Fibroblast of lung (primary cell): ENCODE results near the gene INTS1. TPM values are rescaled to one million over a fixed set of nuclear protein-coding genes. Genes with fewer than 3 reads are reported as not detected.

Source experiments
- DNase-seq, 2 donors: peaks; one replicate each; pipeline versions ENCODE4 v3.0.0 to v3.0.0-alpha.2; 2010; ENCODE audit warnings: low read depth in 2 of 2
- H2AFZ ChIP-seq: 2 replicates; pipeline ENCODE4 v1.5.1; 2012; ENCODE audit warnings: low read length, control low read depth, inconsistent platforms
- H3K27ac ChIP-seq: 2 replicates; pipeline ENCODE4 v1.5.1; 2011; ENCODE audit warnings: low read length, control low read depth; ENCODE audit not compliant: insufficient read depth
- H3K27me3 ChIP-seq: 2 replicates; pipeline ENCODE4 v1.5.1; 2011; ENCODE audit warnings: mild to moderate bottlenecking, low read length; ENCODE audit not compliant: control insufficient read depth, insufficient read depth
- H3K36me3 ChIP-seq: 2 replicates; pipeline ENCODE4 v1.5.1; 2011; ENCODE audit warnings: low read length; ENCODE audit not compliant: control insufficient read depth, insufficient read depth
- H3K4me1 ChIP-seq: 2 replicates; pipeline ENCODE4 v1.5.1; 2011; ENCODE audit warnings: low read length; ENCODE audit not compliant: control insufficient read depth, insufficient read depth; ENCODE audit errors: extremely low read depth
- H3K4me2 ChIP-seq: 2 replicates; pipeline ENCODE4 v1.5.1; 2011; ENCODE audit warnings: low read length, control low read depth; ENCODE audit not compliant: insufficient read depth; ENCODE audit errors: extremely low read depth
- H3K4me3 ChIP-seq, 4 experiments: fragments of 200-600 bp in 1 of 4; sonication (generic) in 1 of 4; replicated peaks in 1 of 4; 2 replicates each; pipeline ENCODE4 v1.5.1; 2011 to 2016; ENCODE audit warnings: low read length in 4 of 4, low read depth in 3 of 4, mild to moderate bottlenecking in 3 of 4, control low read depth in 2 of 4, inconsistent platforms in 1 of 4, mixed read lengths in 1 of 4; ENCODE audit not compliant: insufficient read depth in 1 of 4; ENCODE audit errors: control extremely low read depth in 1 of 4
- H3K79me2 ChIP-seq: 2 replicates; pipeline ENCODE4 v1.5.1; 2012; ENCODE audit warnings: mild to moderate bottlenecking, low read length, inconsistent platforms; ENCODE audit not compliant: control insufficient read depth, insufficient read depth
- H3K9ac ChIP-seq: 2 replicates; pipeline ENCODE4 v1.5.1; 2011; ENCODE audit warnings: mild to moderate bottlenecking, low read length, control low read depth; ENCODE audit not compliant: insufficient read depth
- H3K9me3 ChIP-seq: 2 replicates; pipeline ENCODE4 v1.5.1; 2012; ENCODE audit warnings: low read depth, low read length; ENCODE audit not compliant: control insufficient read depth, insufficient read depth
- H4K20me1 ChIP-seq: 2 replicates; pipeline ENCODE4 v1.5.1; 2011; ENCODE audit warnings: low read length; ENCODE audit not compliant: control insufficient read depth, insufficient read depth; ENCODE audit errors: extremely low read depth
- EZH2 ChIP-seq: IDR thresholded peaks from 2 replicates; pipeline ENCODE4 v1.5.1; 2012; ENCODE audit warnings: low read length, control low read depth, mild to moderate bottlenecking; ENCODE audit errors: missing control alignments
- polyA plus RNA-seq, 2 donors: library from polyadenylated mRNA; depleted of rRNA in 1 of 2; stranded (reverse) in 1 of 2; unstranded in 1 of 2; fragments of >200 nt; gene quantifications; 2 replicates each; pipeline ENCODE4 v1.2.1, GENCODE V29; 2011 to 2012; ENCODE audit warnings: missing spikeins in 1 of 2
- total RNA-seq: library from RNA; depleted of rRNA; stranded (reverse); fragments of >200 nt; gene quantifications from 2 replicates; pipeline ENCODE4 v1.2.1, GENCODE V29; 2014
- TF ChIP-seq, protein P1 (sequence below), 2 donors: IDR thresholded peaks in 1 of 2; conservative IDR thresholded peaks in 1 of 2; 1 replicate in 1 of 2; 2 replicates in 1 of 2; pipeline ENCODE4 v1.5.1; 2011 to 2012; ENCODE audit warnings: low read length in 2 of 2, control low read depth in 1 of 2, inconsistent platforms in 1 of 2, low read depth in 1 of 2, mild to moderate bottlenecking in 1 of 2

INTS1 gene
- total and polyA plus RNA-seq, 2 donors (not counting 1 experiment from before 2014, with no cell fraction given) = 7.1 to 35.5 TPM

DNA sequence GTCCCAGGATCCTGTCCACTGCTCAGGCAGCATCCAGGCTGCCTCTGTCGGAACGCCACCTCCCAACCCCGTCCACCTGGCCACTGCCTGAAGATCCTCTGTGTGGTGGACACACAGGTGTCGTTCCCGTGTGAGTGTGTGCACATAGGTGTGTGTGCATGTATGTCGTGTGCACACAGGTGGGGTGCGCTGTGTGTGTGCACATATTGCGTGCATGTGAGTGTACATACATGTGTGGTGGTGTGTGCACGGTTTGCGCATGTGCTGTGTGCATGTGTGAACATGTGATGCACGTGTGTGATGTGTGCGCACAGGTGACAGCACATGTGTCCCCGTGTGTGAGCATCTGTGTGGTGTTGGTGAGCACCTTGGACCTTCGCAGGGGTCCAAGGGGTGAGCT, 44.8 kb upstream of the INTS1 start:
- Histone ChIP-seq H3K79me2 (no peaks in the 10 kb centered on the region), H3K4me3 (no peak overlapping the region), H3K36me3 (no peaks in the 10 kb centered on the region), H4K20me1 (no peaks in the 10 kb centered on the region), H3K4me2 (no peak overlapping the region), H3K9me3 (no peaks in the 10 kb centered on the region), H3K27me3 (no peaks in the 10 kb centered on the region), H3K4me1 (no peaks in the 10 kb centered on the region), H3K27ac (no peak overlapping the region), H2AFZ (no peak overlapping the region), H3K9ac (no peak overlapping the region)
- no peak for DNase-seq
- TF ChIP-seq EZH2 = no peak
- TF ChIP-seq, protein P1, sequence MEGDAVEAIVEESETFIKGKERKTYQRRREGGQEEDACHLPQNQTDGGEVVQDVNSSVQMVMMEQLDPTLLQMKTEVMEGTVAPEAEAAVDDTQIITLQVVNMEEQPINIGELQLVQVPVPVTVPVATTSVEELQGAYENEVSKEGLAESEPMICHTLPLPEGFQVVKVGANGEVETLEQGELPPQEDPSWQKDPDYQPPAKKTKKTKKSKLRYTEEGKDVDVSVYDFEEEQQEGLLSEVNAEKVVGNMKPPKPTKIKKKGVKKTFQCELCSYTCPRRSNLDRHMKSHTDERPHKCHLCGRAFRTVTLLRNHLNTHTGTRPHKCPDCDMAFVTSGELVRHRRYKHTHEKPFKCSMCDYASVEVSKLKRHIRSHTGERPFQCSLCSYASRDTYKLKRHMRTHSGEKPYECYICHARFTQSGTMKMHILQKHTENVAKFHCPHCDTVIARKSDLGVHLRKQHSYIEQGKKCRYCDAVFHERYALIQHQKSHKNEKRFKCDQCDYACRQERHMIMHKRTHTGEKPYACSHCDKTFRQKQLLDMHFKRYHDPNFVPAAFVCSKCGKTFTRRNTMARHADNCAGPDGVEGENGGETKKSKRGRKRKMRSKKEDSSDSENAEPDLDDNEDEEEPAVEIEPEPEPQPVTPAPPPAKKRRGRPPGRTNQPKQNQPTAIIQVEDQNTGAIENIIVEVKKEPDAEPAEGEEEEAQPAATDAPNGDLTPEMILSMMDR (conservative IDR thresholded peaks at IDR 0.05 in 1 of 2, IDR thresholded peaks at IDR 0.05 in 1 of 2; ENCODE audit: low read depth in 1 of 2, low read length in 2 of 2) = no peak

GRCh38 chr7:1548438-1548831, 44.2 kb upstream of the INTS1 start:
- DNase-seq = no peak
- H3K4me3 ChIP-seq = no peak overlapping the region
- no peak overlapping the region for H3K4me2 ChIP-seq
- H2AFZ ChIP-seq = no peak overlapping the region
- H3K79me2 ChIP-seq = no peaks in the 10 kb centered on the region
- no peaks in the 10 kb centered on the region for H3K36me3 ChIP-seq
- H3K9ac ChIP-seq = no peak overlapping the region
- TF ChIP-seq EZH2 = no peak
- H3K4me1 ChIP-seq = no peaks in the 10 kb centered on the region
- H3K27me3 ChIP-seq = no peaks in the 10 kb centered on the region
- no peaks in the 10 kb centered on the region for H4K20me1 ChIP-seq
- H3K9me3 ChIP-seq = no peaks in the 10 kb centered on the region
- H3K27ac ChIP-seq = no peak overlapping the region

- no peak for TF ChIP-seq EZH2
- TF ChIP-seq, protein P1 (conservative IDR thresholded peaks at IDR 0.05 in 1 of 2, IDR thresholded peaks at IDR 0.05 in 1 of 2; ENCODE audit: low read depth in 1 of 2, low read length in 2 of 2) = no peak
- Histone ChIP-seq H3K4me3 (no peak overlapping the region), H3K9me3 (no peaks in the 10 kb centered on the region), H2AFZ (no peak overlapping the region), H3K27ac (no peak overlapping the region), H3K36me3 (no peaks in the 10 kb centered on the region), H3K27me3 (no peaks in the 10 kb centered on the region), H4K20me1 (no peaks in the 10 kb centered on the region), H3K9ac (no peak overlapping the region), H3K4me2 (no peak overlapping the region), H3K4me1 (no peaks in the 10 kb centered on the region), H3K79me2 (no peaks in the 10 kb centered on the region)
- no peak for DNase-seq
Measured at GRCh38 chr7:1547777-1548437, 43.7 kb upstream of the INTS1 start.
